HG03025 (cell line): ENCODE data around the gene ENAH.
"Not testable (repeated sequence)": the region's sequence is repeated elsewhere in the genome, so short reads cannot be mapped to it uniquely, and the experiment has no call there.

ENCODE experiments used
- ATAC-seq: cut with Tn5 transposase; IDR thresholded peaks from one replicate; pipeline ENCODE4 v1.9.1; 2021; ENCODE audit warnings: mild to moderate bottlenecking, moderate library complexity; ENCODE audit not compliant: unreplicated experiment, low FRiP score

Gene ENAH

GRCh38 chr1:225652729-225653462, at the start of gene ENAH:
TSS of gene ENAH (minus strand) at chr1:225653123. CDS start at chr1:225652690, 433 bp downstream.
- no peak for ATAC-seq

GRCh38 chr1:225700889-225701465, 48.1 kb upstream of the ENAH start:
- ATAC-seq = no peak

GRCh38 chr1:225700164-225700821, 47.4 kb upstream of the ENAH start:
- ATAC-seq = no peak

GRCh38 chr1:225699336-225699735, 46.4 kb upstream of the ENAH start:
- no peak for ATAC-seq

- ATAC-seq = not testable (repeated sequence)
These were observed 45.3 kb upstream of the ENAH start for GRCh38 chr1:225698194-225698593.

GRCh38 chr1:225697428-225697827, 44.5 kb upstream of the ENAH start:
- ATAC-seq = no peak

- no peak for ATAC-seq
These were observed 42.8 kb upstream of the ENAH start for GRCh38 chr1:225695578-225696337.

GRCh38 chr1:225694151-225694603, 41.3 kb upstream of the ENAH start:
- ATAC-seq = no peak

GRCh38 chr1:225693697-225694096, 40.8 kb upstream of the ENAH start:
- ATAC-seq = not testable (repeated sequence)

GRCh38 chr1:225693085-225693696, 40.3 kb upstream of the ENAH start:
- no peak for ATAC-seq

GRCh38 chr1:225692517-225692879, 39.6 kb upstream of the ENAH start:
- ATAC-seq = no peak

GRCh38 chr1:225691861-225692516, 39.1 kb upstream of the ENAH start:
- no peak for ATAC-seq

- no peak for ATAC-seq
These were observed 38.5 kb upstream of the ENAH start for GRCh38 chr1:225691377-225691776.

GRCh38 chr1:225689882-225690459, 37.0 kb upstream of the ENAH start:
- ATAC-seq = no peak

GRCh38 chr1:225688345-225688744, 35.4 kb upstream of the ENAH start:
- ATAC-seq = no peak

GRCh38 chr1:225685476-225686176, 32.7 kb upstream of the ENAH start:
- no peak for ATAC-seq

- ATAC-seq = no peak
These were observed 31.8 kb upstream of the ENAH start for GRCh38 chr1:225684741-225685140.

- no peak for ATAC-seq
These were observed 28.3 kb upstream of the ENAH start for GRCh38 chr1:225681231-225681630.

- ATAC-seq = no peak
These were observed 25.6 kb upstream of the ENAH start for GRCh38 chr1:225678545-225678944.
